HepG2 (cell line): ENCODE measurements around the gene SLC22A23. TPM values are rescaled to one million over a fixed set of nuclear protein-coding genes. Genes with fewer than 3 reads are reported as not detected.

Experiments used
- AHR ChIP-seq: IDR thresholded peaks from 2 replicates; pipeline ENCODE4 v1.6.1; 2018; ENCODE audit warnings: missing genetic modification reagents, missing compliant biosample characterization
- ELF1 ChIP-seq: sonication (generic); formaldehyde crosslinking; IDR thresholded peaks from 2 replicates; pipeline ENCODE4 v1.4.0; 2020; ENCODE audit warnings: missing genetic modification reagents
- HDAC2 ChIP-seq: sonication (generic); formaldehyde crosslinking; IDR thresholded peaks from 2 replicates; pipeline ENCODE4 v1.4.0; 2020; ENCODE audit warnings: missing genetic modification reagents
- HNRNPK ChIP-seq: fragments of 200-400 bp; formaldehyde crosslinking; IDR thresholded peaks from 2 replicates; pipeline ENCODE4 v1.6.1; 2018; ENCODE audit warnings: low read length, low read depth, moderate library complexity, mild to moderate bottlenecking; ENCODE audit not compliant: poor library complexity, severe bottlenecking
- KDM5B ChIP-seq: sonication (generic); formaldehyde crosslinking; IDR thresholded peaks from 2 replicates; pipeline ENCODE4 v1.4.0; 2020; ENCODE audit warnings: missing genetic modification reagents, mild to moderate bottlenecking, borderline replicate concordance
- MTA3 ChIP-seq: sonication (generic); formaldehyde crosslinking; IDR thresholded peaks from 2 replicates; pipeline ENCODE4 v1.4.0; 2020; ENCODE audit warnings: missing genetic modification reagents
- NCOA2 ChIP-seq: sonication (generic); formaldehyde crosslinking; IDR thresholded peaks from 2 replicates; pipeline ENCODE4 v1.8.0; 2022; ENCODE audit warnings: inconsistent platforms
- RERE ChIP-seq: IDR thresholded peaks from 2 replicates; pipeline ENCODE4 v1.6.1; 2016; ENCODE audit warnings: low read depth, missing genetic modification reagents, missing compliant biosample characterization
- SKI ChIP-seq: fragments of 450-650 bp; IDR thresholded peaks from one replicate; pipeline ENCODE4 v1.6.1; 2018; ENCODE audit warnings: mild to moderate bottlenecking; ENCODE audit not compliant: partially characterized antibody
- SMARCC2 ChIP-seq: fragments of 450-650 bp; IDR thresholded peaks from 2 replicates; pipeline ENCODE4 v1.6.1; 2017; ENCODE audit warnings: antibody characterized with exemption, mild to moderate bottlenecking
- SP5 ChIP-seq: IDR thresholded peaks from 2 replicates; pipeline ENCODE4 v1.6.1; 2016; ENCODE audit warnings: low read depth, borderline replicate concordance
- THAP7 ChIP-seq: sonication (generic); formaldehyde crosslinking; IDR thresholded peaks from 2 replicates; pipeline ENCODE4 v1.8.1; 2023; ENCODE audit warnings: mild to moderate bottlenecking, missing genetic modification reagents
- TMF1 ChIP-seq: sonication (generic); formaldehyde crosslinking; IDR thresholded peaks from 2 replicates; pipeline ENCODE4 v1.8.1; 2022; ENCODE audit warnings: low read depth, missing genetic modification reagents
- TOE1 ChIP-seq: sonication (generic); formaldehyde crosslinking; IDR thresholded peaks from 2 replicates; pipeline ENCODE4 v1.4.0; 2020; ENCODE audit warnings: mild to moderate bottlenecking, missing genetic modification reagents
- ZBTB3 ChIP-seq: sonication (generic); formaldehyde crosslinking; IDR thresholded peaks from 2 replicates; pipeline ENCODE4 v1.4.0; 2020; ENCODE audit warnings: low read depth, mild to moderate bottlenecking, moderate library complexity, missing genetic modification reagents, borderline replicate concordance
- ZNF12 ChIP-seq: sonication (generic); formaldehyde crosslinking; IDR thresholded peaks from 2 replicates; pipeline ENCODE4 v1.5.0; 2020; ENCODE audit warnings: missing genetic modification reagents
- ZNF121 ChIP-seq: sonication (generic); formaldehyde crosslinking; IDR thresholded peaks from 2 replicates; pipeline ENCODE4 v1.5.0; 2020; ENCODE audit warnings: mild to moderate bottlenecking, missing genetic modification reagents
- ZNF24 ChIP-seq: fragments of 450-650 bp; IDR thresholded peaks from 2 replicates; pipeline ENCODE4 v1.6.1; 2017; ENCODE audit warnings: antibody characterized with exemption, mild to moderate bottlenecking
- polyA plus RNA-seq, 8 experiments: library from polyadenylated mRNA; depleted of rRNA in 3 of 8; stranded (reverse) in 7 of 8; unstranded in 1 of 8; fragments of >200 nt; fragmentation: Illumina TruSeq in 4 of 8; extraction: Trizol in 4 of 8; gene quantifications; 2 replicates each; pipeline versions ENCODE4 v1.2.1 to v1.2.3, GENCODE V29; 2011 to 2016; ENCODE audit warnings: low read depth in 4 of 8, missing spikeins in 1 of 8, mixed read lengths in 1 of 8; ENCODE audit not compliant: insufficient read depth in 1 of 8
- total RNA-seq, 5 experiments: library from RNA; depleted of rRNA; stranded (reverse); fragments of >200 nt; fragmentation: Illumina TruSeq; extraction: Trizol; gene quantifications; 2 replicates each; pipeline ENCODE4 v1.2.3, GENCODE V29; 2016; ENCODE audit warnings: low read depth in 1 of 5
- TF ChIP-seq, protein P1 (sequence below): sonication (generic); formaldehyde crosslinking; IDR thresholded peaks from 2 replicates; pipeline ENCODE4 v1.4.0; 2020; ENCODE audit warnings: mild to moderate bottlenecking, low read depth, missing genetic modification reagents
- TF ChIP-seq, protein P2 (sequence below): sonication (generic); formaldehyde crosslinking; IDR thresholded peaks from 2 replicates; pipeline ENCODE4 v1.4.0; 2020; ENCODE audit warnings: missing genetic modification reagents, mild to moderate bottlenecking, borderline replicate concordance

The SLC22A23 gene
- total and polyA plus RNA-seq, 2 of the 13 experiments (the other 11 are each of a cell fraction or from before 2014, with no cell fraction given) = 11.8 to 17.5 TPM

DNA sequence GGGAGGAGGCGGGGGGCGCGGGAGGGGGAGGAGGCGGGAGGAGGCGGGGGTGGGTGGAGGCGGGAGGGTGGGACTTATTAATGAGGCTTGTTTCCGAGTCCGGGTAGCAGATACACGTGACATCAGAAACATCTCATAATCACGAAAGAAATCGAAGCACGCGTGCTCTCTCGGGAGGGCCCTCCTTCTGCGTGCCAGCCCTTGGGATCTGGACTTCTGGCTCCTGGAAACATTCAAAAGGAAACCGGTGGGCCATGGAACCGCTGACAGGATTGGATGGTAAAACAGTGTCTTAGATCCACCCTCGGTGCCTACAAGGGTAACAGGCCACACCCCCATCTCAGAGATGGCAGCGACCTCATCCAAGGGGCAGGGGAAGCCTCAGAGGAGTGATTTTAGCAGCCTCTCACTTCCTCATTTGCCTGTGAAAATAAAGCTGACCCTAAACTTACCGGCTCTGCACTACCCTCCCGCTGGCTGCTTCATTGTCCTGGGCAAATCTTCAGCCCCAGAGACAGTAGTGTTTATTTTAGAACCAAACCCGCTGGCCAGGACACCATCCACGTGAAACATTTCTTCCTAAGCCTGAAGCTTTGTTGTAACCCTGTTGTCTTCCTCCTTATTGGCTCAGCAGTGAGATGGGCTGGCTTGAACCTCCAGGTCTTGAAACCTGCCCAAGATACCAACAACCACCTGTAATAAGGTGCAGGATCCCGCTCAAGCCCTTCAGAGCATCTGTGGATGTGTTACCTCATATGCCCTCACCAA is 100.6 kb downstream of the SLC22A23 start (continued):
- TF ChIP-seq TMF1 (CRISPR knock-in tag) (no peak), SKI (no peak), MTA3 (CRISPR knock-in tag) (no peak), ZNF24 (no peak), ZNF12 (CRISPR knock-in tag) (no peak), ZNF121 (CRISPR knock-in tag) (no peak), KDM5B (CRISPR knock-in tag) (peak; percentile 30; the same call in 1 of the 2 replicates), ZBTB3 (CRISPR knock-in tag) (no peak), SP5 (CRISPR knock-in tag) (no peak), RERE (CRISPR knock-in tag) (no peak), HDAC2 (CRISPR knock-in tag) (peak; percentile 56; the same call in 1 of the 2 replicates), THAP7 (0 out of 2 replicates have a peak, but pooled peaks have one; percentile 49), ELF1 (CRISPR knock-in tag) (peak; percentile 47; the same call in 1 of the 2 replicates), HNRNPK (peak; percentile 98), SMARCC2 (no peak), NCOA2 (no peak), AHR (0 out of 2 replicates have a peak, but pooled peaks have one; percentile 53), TOE1 (CRISPR knock-in tag) (no peak)
- TF ChIP-seq, protein P1, sequence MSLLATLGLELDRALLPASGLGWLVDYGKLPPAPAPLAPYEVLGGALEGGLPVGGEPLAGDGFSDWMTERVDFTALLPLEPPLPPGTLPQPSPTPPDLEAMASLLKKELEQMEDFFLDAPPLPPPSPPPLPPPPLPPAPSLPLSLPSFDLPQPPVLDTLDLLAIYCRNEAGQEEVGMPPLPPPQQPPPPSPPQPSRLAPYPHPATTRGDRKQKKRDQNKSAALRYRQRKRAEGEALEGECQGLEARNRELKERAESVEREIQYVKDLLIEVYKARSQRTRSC (CRISPR knock-in tag) = no peak
- TF ChIP-seq, protein P2, sequence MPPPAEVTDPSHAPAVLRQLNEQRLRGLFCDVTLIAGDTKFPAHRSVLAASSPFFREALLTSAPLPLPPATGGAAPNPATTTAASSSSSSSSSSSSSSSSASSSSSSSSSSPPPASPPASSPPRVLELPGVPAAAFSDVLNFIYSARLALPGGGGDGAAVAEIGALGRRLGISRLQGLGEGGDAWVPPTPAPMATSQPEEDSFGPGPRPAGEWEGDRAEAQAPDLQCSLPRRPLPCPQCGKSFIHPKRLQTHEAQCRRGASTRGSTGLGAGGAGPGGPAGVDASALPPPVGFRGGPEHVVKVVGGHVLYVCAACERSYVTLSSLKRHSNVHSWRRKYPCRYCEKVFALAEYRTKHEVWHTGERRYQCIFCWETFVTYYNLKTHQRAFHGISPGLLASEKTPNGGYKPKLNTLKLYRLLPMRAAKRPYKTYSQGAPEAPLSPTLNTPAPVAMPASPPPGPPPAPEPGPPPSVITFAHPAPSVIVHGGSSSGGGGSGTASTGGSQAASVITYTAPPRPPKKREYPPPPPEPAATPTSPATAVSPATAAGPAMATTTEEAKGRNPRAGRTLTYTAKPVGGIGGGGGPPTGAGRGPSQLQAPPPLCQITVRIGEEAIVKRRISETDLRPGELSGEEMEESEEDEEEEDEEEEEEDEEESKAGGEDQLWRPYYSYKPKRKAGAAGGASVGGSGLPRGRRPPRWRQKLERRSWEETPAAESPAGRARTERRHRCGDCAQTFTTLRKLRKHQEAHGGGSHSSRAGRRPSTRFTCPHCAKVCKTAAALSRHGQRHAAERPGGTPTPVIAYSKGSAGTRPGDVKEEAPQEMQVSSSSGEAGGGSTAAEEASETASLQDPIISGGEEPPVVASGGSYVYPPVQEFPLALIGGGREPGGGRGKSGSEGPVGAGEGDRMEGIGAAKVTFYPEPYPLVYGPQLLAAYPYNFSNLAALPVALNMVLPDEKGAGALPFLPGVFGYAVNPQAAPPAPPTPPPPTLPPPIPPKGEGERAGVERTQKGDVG (CRISPR knock-in tag) = no peak
